AG04450 (cell line): ENCODE measurements around the gene KCNAB2. TPM values are rescaled to one million over a fixed set of nuclear protein-coding genes. Genes with fewer than 3 reads are reported as not detected.

Source experiments
- CTCF ChIA-PET: fragments of 300-600, 350-600 bp; formaldehyde crosslinking; extraction: SDS; loops from one replicate; lab custom pipeline; 2022; ENCODE audit warnings: antibody characterized with exemption, inconsistent platforms; lab: Charles Lee
- POLR2A ChIA-PET: fragments of 350-600 bp; formaldehyde crosslinking; extraction: SDS; loops from one replicate; lab custom pipeline; 2021; ENCODE audit warnings: antibody characterized with exemption, inconsistent platforms; lab: Yijun Ruan, JAX
- DNase-seq: peaks from one replicate; pipeline ENCODE4 v3.0.0-alpha.2; 2011; ENCODE audit warnings: low read depth, low spot score
- H3K27ac ChIP-seq: one replicate; pipeline ENCODE4 v1.5.1; 2012; ENCODE audit warnings: low read depth, low read length, control low read depth
- H3K27me3 ChIP-seq: one replicate; pipeline ENCODE4 v1.6.0; 2012; ENCODE audit warnings: low read length; ENCODE audit not compliant: control insufficient read depth, insufficient read depth
- H3K4me3 ChIP-seq: 2 replicates; pipeline ENCODE4 v1.5.1; 2011; ENCODE audit warnings: mild to moderate bottlenecking, low read depth, low read length, control low read depth
- H3K9me3 ChIP-seq: 2 replicates; pipeline ENCODE4 v1.5.1; 2012; ENCODE audit warnings: low read length; ENCODE audit not compliant: control insufficient read depth, insufficient read depth
- CTCF ChIP-seq: IDR thresholded peaks from 2 replicates; pipeline ENCODE4 v1.5.1; 2011; ENCODE audit warnings: low read depth, low read length, control low read depth, inconsistent platforms
- polyA plus RNA-seq: library from polyadenylated mRNA; depleted of rRNA; stranded (reverse); fragments of >200 nt; gene quantifications from 2 replicates; pipeline ENCODE4 v1.2.3, GENCODE V29; 2011

The KCNAB2 gene
- polyA plus RNA-seq, 1 experiment = 3.1 TPM

GRCh38 chr1:6099787-6100765, 54.4 kb downstream of the KCNAB2 start:
- Histone ChIP-seq H3K27ac (no peak overlapping the region), H3K27me3 (peaks cover 11% of the 10 kb centered on the region), H3K4me3 (no peak overlapping the region), H3K9me3 (no peaks in the 10 kb centered on the region; the same call in 1 of the 2 replicates)
- no peak for DNase-seq
- no peak for TF ChIP-seq CTCF
- ChIA-PET CTCF (no interaction called here), POLR2A (no interaction called here)

GRCh38 chr1:6100861-6101783, 55.4 kb downstream of the KCNAB2 start:
- no peak for TF ChIP-seq CTCF
- CTCF ChIA-PET = interaction anchor here (0.5 to 0.6 kb wide), 2 partner anchors 49 to 104 kb away, joined by 3 to 4 read pairs; no protein-coding TSS in a partner anchor
- DNase-seq = no peak
- Histone ChIP-seq H3K4me3 (no peak overlapping the region), H3K9me3 (no peaks in the 10 kb centered on the region; the same call in 1 of the 2 replicates), H3K27ac (no peak overlapping the region), H3K27me3 (peaks cover 11% of the 10 kb centered on the region)
- POLR2A ChIA-PET = no interaction called here

- ChIA-PET POLR2A (no interaction called here), CTCF (interaction anchor here (0.5 kb wide), 1 partner anchor 50 kb away, joined by 3 read pairs; no protein-coding TSS in a partner anchor)
Measured at GRCh38 chr1:6101826-6102531, 56.3 kb downstream of the KCNAB2 start.

GRCh38 chr1:6102532-6102845, 56.8 kb downstream of the KCNAB2 start:
- Histone ChIP-seq H3K9me3 (no peaks in the 10 kb centered on the region; the same call in 1 of the 2 replicates), H3K4me3 (no peak overlapping the region), H3K27ac (no peak overlapping the region), H3K27me3 (peaks cover 9% of the 10 kb centered on the region)
- DNase-seq = no peak
- TF ChIP-seq CTCF = no peak
- ChIA-PET POLR2A (no interaction called here), CTCF (no interaction called here)

More at GRCh38 chr1:6101826-6102531, 56.3 kb downstream of the KCNAB2 start:
- H3K27ac ChIP-seq = no peak overlapping the region
- peaks cover 9% of the 10 kb centered on the region for H3K27me3 ChIP-seq
- DNase-seq = no peak
- no peak overlapping the region for H3K4me3 ChIP-seq
- no peak for TF ChIP-seq CTCF
- H3K9me3 ChIP-seq = no peaks in the 10 kb centered on the region; the same call in 1 of the 2 replicates
